IMR-90 (cell line): ENCODE results near the gene SEMA6D. TPM values are rescaled to one million over a fixed set of nuclear protein-coding genes. Genes with fewer than 3 reads are reported as not detected.

Source experiments
- ATAC-seq: fragments of 200-7000 bp; cut with Tn5 transposase; 2 replicates; pipeline ENCODE4 v1.9.1; 2020; ENCODE audit warnings: low read depth, mild to moderate bottlenecking, moderate library complexity
- BruUV-seq: library from RNA; stranded (reverse); fragments of 400-500 nt; replicated peaks from 2 replicates; lab custom pipeline; 2021; lab: Mats Ljungman, UMichigan
- CTCF ChIA-PET: fragments of 300-600 bp; formaldehyde crosslinking; extraction: SDS; loops from one replicate; lab custom pipeline; 2021; ENCODE audit warnings: antibody characterized with exemption; lab: Yijun Ruan, JAX
- POLR2A ChIA-PET: fragments of 300-600 bp; sonication (Branson Sonifier 250); formaldehyde crosslinking; loops from one replicate; lab custom pipeline; 2022; ENCODE audit warnings: antibody characterized with exemption; ENCODE audit not compliant: unreplicated experiment; lab: Charles Lee
- DNase-seq: peaks from one replicate; pipeline ENCODE4 v3.0.0; 2013
- H2AFZ ChIP-seq: replicated peaks from 2 replicates; pipeline ENCODE3; 2013; ENCODE audit warnings: low read length, mild to moderate bottlenecking; ENCODE audit not compliant: poor library complexity
- H2AK5ac ChIP-seq: 2 replicates; pipeline ENCODE4 v1.6.1; 2013; ENCODE audit warnings: low read depth, low read length, inconsistent platforms
- H2AK9ac ChIP-seq: replicated peaks from 2 replicates; pipeline ENCODE3; 2013; ENCODE audit warnings: mild to moderate bottlenecking, low read depth, low read length, moderate library complexity; ENCODE audit not compliant: poor library complexity
- H2BK120ac ChIP-seq: 2 replicates; pipeline ENCODE4 v1.6.1; 2013; ENCODE audit warnings: low read depth, low read length, inconsistent platforms
- H2BK15ac ChIP-seq: 3 replicates; pipeline ENCODE4 v1.6.1; 2013; ENCODE audit warnings: low read depth, low read length, inconsistent platforms
- H2BK20ac ChIP-seq: 2 replicates; pipeline ENCODE4 v1.6.1; 2013; ENCODE audit warnings: low read depth, mild to moderate bottlenecking, inconsistent platforms, low read length, moderate library complexity
- H2BK5ac ChIP-seq: 2 replicates; pipeline ENCODE4 v1.6.1; 2013; ENCODE audit warnings: mild to moderate bottlenecking, low read depth, low read length, inconsistent platforms; ENCODE audit not compliant: poor library complexity, severe bottlenecking
- H3K14ac ChIP-seq: replicated peaks from 2 replicates; pipeline ENCODE4 v1.6.1; 2013; ENCODE audit warnings: low read depth, low read length, inconsistent platforms
- H3K18ac ChIP-seq: 2 replicates; pipeline ENCODE4 v1.6.1; 2013; ENCODE audit warnings: low read depth, low read length, control low read depth
- H3K23ac ChIP-seq: 2 replicates; pipeline ENCODE4 v1.6.1; 2013; ENCODE audit warnings: low read depth, low read length, inconsistent platforms
- H3K27ac ChIP-seq: 2 replicates; pipeline ENCODE4 v1.5.1; 2013; ENCODE audit warnings: mild to moderate bottlenecking, control low read depth, low read length; ENCODE audit not compliant: insufficient read depth
- H3K27me3 ChIP-seq: 2 replicates; pipeline ENCODE4 v1.6.1; 2013; ENCODE audit warnings: low read length; ENCODE audit not compliant: control insufficient read depth, insufficient read depth
- H3K36me3 ChIP-seq: 2 replicates; pipeline ENCODE4 v1.6.1; 2013; ENCODE audit warnings: low read length, mixed read lengths; ENCODE audit not compliant: control insufficient read depth, insufficient read depth
- H3K4ac ChIP-seq: 2 replicates; pipeline ENCODE4 v1.6.1; 2013; ENCODE audit warnings: low read depth, low read length, inconsistent platforms
- H3K4me1 ChIP-seq: 2 replicates; pipeline ENCODE4 v1.6.1; 2013; ENCODE audit warnings: low read length, mixed read lengths; ENCODE audit not compliant: control insufficient read depth, insufficient read depth
- H3K4me2 ChIP-seq: 2 replicates; pipeline ENCODE4 v1.6.1; 2013; ENCODE audit warnings: low read depth, mild to moderate bottlenecking, control low read depth, low read length, moderate library complexity
- H3K4me3 ChIP-seq: 2 replicates; pipeline ENCODE4 v1.5.1; 2013; ENCODE audit warnings: low read depth, mild to moderate bottlenecking, control low read depth, low read length, moderate library complexity; ENCODE audit not compliant: insufficient read depth
- H3K56ac ChIP-seq: 2 replicates; pipeline ENCODE4 v1.6.1; 2013; ENCODE audit warnings: low read length, inconsistent platforms; ENCODE audit not compliant: insufficient read depth; ENCODE audit errors: extremely low read depth
- H3K79me1 ChIP-seq, 2 experiments: 2 replicates each; pipeline ENCODE4 v1.6.1; 2013; ENCODE audit warnings: low read length in 2 of 2, inconsistent platforms in 1 of 2, low read depth in 1 of 2
- H3K9ac ChIP-seq: 2 replicates; pipeline ENCODE4 v1.6.1; 2013; ENCODE audit warnings: low read depth, low read length, control low read depth
- H3K9me1 ChIP-seq: 2 replicates; pipeline ENCODE4 v1.6.1; 2013; ENCODE audit warnings: low read length, inconsistent platforms; ENCODE audit not compliant: insufficient read depth
- H3K9me3 ChIP-seq: 2 replicates; pipeline ENCODE4 v1.6.1; 2013; ENCODE audit warnings: low read length; ENCODE audit not compliant: control insufficient read depth, insufficient read depth
- H4K20me1 ChIP-seq: 2 replicates; pipeline ENCODE4 v1.6.1; 2013; ENCODE audit warnings: low read length, inconsistent platforms; ENCODE audit not compliant: insufficient read depth
- H4K5ac ChIP-seq: 2 replicates; pipeline ENCODE4 v1.6.1; 2013; ENCODE audit warnings: mild to moderate bottlenecking, low read depth, low read length, control low read depth
- H4K8ac ChIP-seq, 2 experiments: 2 replicates each; pipeline ENCODE4 v1.6.1; 2013; ENCODE audit warnings: low read depth in 2 of 2, low read length in 2 of 2, control low read depth in 1 of 2, inconsistent platforms in 1 of 2
- H4K91ac ChIP-seq: 2 replicates; pipeline ENCODE4 v1.6.1; 2013; ENCODE audit warnings: low read depth, low read length, inconsistent platforms; ENCODE audit not compliant: insufficient read depth
- CHD1 ChIP-seq: IDR thresholded peaks from 2 replicates; pipeline ENCODE4 v1.6.1; 2012; ENCODE audit warnings: low read depth, low read length, improper control_type of control experiment
- MXI1 ChIP-seq: IDR thresholded peaks from 2 replicates; pipeline ENCODE4 v1.6.1; 2012; ENCODE audit warnings: low read depth, mild to moderate bottlenecking, low read length, moderate library complexity, borderline replicate concordance
- POLR2A ChIP-seq: IDR thresholded peaks from 2 replicates; pipeline ENCODE4 v1.6.1; 2012; ENCODE audit warnings: mild to moderate bottlenecking, low read depth, low read length
- RAD21 ChIP-seq: IDR thresholded peaks from 2 replicates; pipeline ENCODE4 v1.6.1; 2012; ENCODE audit warnings: low read length, improper control_type of control experiment
- SMC3 ChIP-seq: fragments of 150-350 bp; IDR thresholded peaks from 2 replicates; pipeline ENCODE4 v1.6.1; 2016; ENCODE audit warnings: low read depth, mild to moderate bottlenecking, antibody characterized with exemption, low read length, moderate library complexity
- USF2 ChIP-seq: fragments of 150-350 bp; IDR thresholded peaks from 2 replicates; pipeline ENCODE4 v1.6.1; 2017; ENCODE audit warnings: mild to moderate bottlenecking, antibody characterized with exemption, low read length, low read depth
- WGBS, 2 experiments: methylation state at CpG; one replicate each; pipeline versions ENCODE4 v1.1.5 to v1.1.7; 2013; ENCODE audit warnings: missing lambda C conversion rate in 2 of 2; ENCODE audit not compliant: insufficient read length in 1 of 2; ENCODE audit errors: extremely low coverage in 2 of 2; 5-methylcytosine and 5-hydroxymethylcytosine counted together
- dilution Hi-C: fragments of 300-500 bp; cut with HindIII; formaldehyde crosslinking; loops from one replicate; pipeline ENCODE4 v1.14.3; 2018; ENCODE audit warnings: low sequenced_read_pairs; ENCODE audit not compliant: unreplicated experiment
- in situ Hi-C: fragments of 300-500 bp; cut with MboI; formaldehyde crosslinking; loops from 3 replicates; pipeline ENCODE4 v1.14.3; 2019; ENCODE audit warnings: low sequenced_read_pairs, inconsistent platforms, mixed read lengths
- intact Hi-C: fragments of 100-400 bp; cut with micrococcal nuclease; formaldehyde crosslinking; loops from 2 replicates; pipeline ENCODE4 v1.10.0; 2022
- polyA plus RNA-seq, 3 experiments: library from polyadenylated mRNA; depleted of rRNA; stranded (reverse); fragments of >200 nt; gene quantifications; 2 replicates each; pipeline ENCODE4 v1.2.3, GENCODE V29; 2012; ENCODE audit warnings: low replicate concordance in 1 of 3
- total RNA-seq: library from RNA; depleted of rRNA; stranded (reverse); fragments of >200 nt; gene quantifications from 2 replicates; pipeline ENCODE4 v1.2.3, GENCODE V29; 2012

The SEMA6D gene
- total and polyA plus RNA-seq, 2 of the 4 experiments (the other 2 are of a cell fraction): 12.6 to 17.4 TPM

GRCh38 chr15:47791161-47791560 lies 73.9 kb downstream of the SEMA6D start:
- POLR2A ChIA-PET: no interaction called here
- H4K5ac ChIP-seq: no peak overlapping the region
- no peak overlapping the region for H4K8ac ChIP-seq
- TF ChIP-seq MXI1: no peak
- no peak for TF ChIP-seq SMC3
- no peak for TF ChIP-seq RAD21
- TF ChIP-seq USF2: no peak
- TF ChIP-seq CHD1: no peak
- TF ChIP-seq POLR2A: no peak
- no peak overlapping the region for H3K4me2 ChIP-seq
- intact Hi-C loops: no loop called here
- no peaks in the 10 kb centered on the region for H4K20me1 ChIP-seq
- no peak overlapping the region for H3K4ac ChIP-seq
- no peak overlapping the region for H3K56ac ChIP-seq
- H2BK5ac ChIP-seq: no peak overlapping the region
- H2AFZ ChIP-seq: no peak overlapping the region
- H3K23ac ChIP-seq: no peak overlapping the region
- no CpG with 5 or more reads among the region's 1 CpG for WGBS, 2 experiments
- no peak overlapping the region for H3K27ac ChIP-seq
- no TSS peak for BruUV-seq
- H3K4me1 ChIP-seq: peaks cover under 1% of the 10 kb centered on the region; the same call in 1 of the 2 replicates
- H3K9me3 ChIP-seq: no peaks in the 10 kb centered on the region
- no peak for ATAC-seq
- H3K4me3 ChIP-seq: no peak overlapping the region
- CTCF ChIA-PET: no interaction called here
- H4K91ac ChIP-seq: no peak overlapping the region
- H2AK5ac ChIP-seq: no peak overlapping the region
- no peaks in the 10 kb centered on the region for H3K79me1 ChIP-seq
- H2BK20ac ChIP-seq: no peak overlapping the region
- H2BK120ac ChIP-seq: no peak overlapping the region
- no peak overlapping the region for H2BK15ac ChIP-seq
- no peak overlapping the region for H2AK9ac ChIP-seq
- H3K27me3 ChIP-seq: peaks cover 8% of the 10 kb centered on the region
- H3K9me1 ChIP-seq: no peaks in the 10 kb centered on the region
- dilution Hi-C loops: no loop called here
- H3K36me3 ChIP-seq: no peaks in the 10 kb centered on the region
- no peak overlapping the region for H3K14ac ChIP-seq
- DNase-seq: no peak
- no peak overlapping the region for H3K18ac ChIP-seq
- no peak overlapping the region for H3K9ac ChIP-seq
- in situ Hi-C loops: no loop called here
